Mucosa of stomach (tissue), 1 donor: Measurements from ENCODE around the gene MACROD2.
"Not testable (repeated sequence)": the region's sequence is repeated elsewhere in the genome, so short reads cannot be mapped to it uniquely, and the experiment has no call there.

ENCODE experiments used
- H3K27me3 ChIP-seq: one replicate; pipeline ENCODE4 v1.7.0; 2013; ENCODE audit warnings: mild to moderate bottlenecking, low read length; ENCODE audit not compliant: control insufficient read depth, insufficient read depth
- H3K36me3 ChIP-seq: one replicate; pipeline ENCODE4 v1.7.0; 2013; ENCODE audit warnings: low read length; ENCODE audit not compliant: control insufficient read depth, insufficient read depth
- H3K4me1 ChIP-seq: one replicate; pipeline ENCODE4 v1.7.0; 2013; ENCODE audit warnings: mild to moderate bottlenecking, low read length; ENCODE audit not compliant: control insufficient read depth, insufficient read depth
- H3K4me3 ChIP-seq: one replicate; pipeline ENCODE4 v1.7.0; 2013; ENCODE audit warnings: low read length
- H3K9ac ChIP-seq: one replicate; pipeline ENCODE4 v1.7.0; 2013; ENCODE audit warnings: mild to moderate bottlenecking, low read length, moderate library complexity
- H3K9me3 ChIP-seq: one replicate; pipeline ENCODE4 v1.7.0; 2013; ENCODE audit warnings: mild to moderate bottlenecking, low read length, moderate library complexity; ENCODE audit not compliant: control insufficient read depth
- donor health status: Pancreatic carcinoma.

Gene MACROD2

DNA sequence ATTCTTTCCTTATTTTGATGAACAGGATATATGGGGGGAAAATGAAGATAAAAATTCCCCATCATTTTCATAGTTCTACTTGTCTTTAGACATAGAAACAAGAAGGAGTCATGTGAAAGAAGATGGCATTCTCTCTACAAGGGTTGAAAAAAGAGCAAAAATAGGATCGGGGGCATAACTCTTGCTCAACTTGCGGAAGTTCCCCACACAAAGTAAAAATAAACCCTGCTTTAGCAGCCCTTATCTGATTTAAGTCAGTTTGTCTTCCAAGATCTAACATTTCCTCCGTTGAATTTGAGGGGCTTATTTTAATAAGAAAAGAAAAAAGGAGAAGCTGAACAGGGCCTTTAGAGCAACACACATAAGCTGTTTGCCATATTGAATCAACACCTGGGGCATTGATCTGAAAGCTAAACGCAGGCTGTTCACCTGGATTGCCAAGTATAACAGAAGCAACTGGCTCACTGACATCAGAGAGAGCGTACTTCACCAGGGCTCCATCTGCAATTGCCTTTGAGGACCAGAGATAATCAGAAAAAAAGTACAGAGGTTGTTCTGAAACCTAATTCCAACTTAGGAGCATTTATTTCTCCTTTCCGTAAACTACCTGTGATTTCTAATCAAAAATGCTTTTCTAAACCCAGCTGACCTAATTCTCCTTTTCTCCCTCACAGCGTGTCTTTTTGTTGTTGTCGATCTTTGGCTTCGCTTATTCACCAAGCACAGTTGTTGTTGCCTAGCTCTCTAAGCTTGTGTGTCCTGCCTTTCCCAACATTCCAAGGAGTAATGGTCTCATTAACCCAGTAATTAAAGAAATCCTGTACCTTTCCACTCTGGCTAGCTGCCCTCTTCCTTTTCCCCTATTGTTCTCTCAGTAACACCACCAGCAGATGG, 2010.0 kb downstream of the MACROD2 start:
- Histone ChIP-seq H3K27me3 (no peaks in the 10 kb centered on the region), H3K36me3 (no peaks in the 10 kb centered on the region), H3K4me3 (no peak overlapping the region), H3K9me3 (no peaks in the 10 kb centered on the region), H3K4me1 (peaks cover 7% of the 10 kb centered on the region), H3K9ac (no peak overlapping the region)

DNA sequence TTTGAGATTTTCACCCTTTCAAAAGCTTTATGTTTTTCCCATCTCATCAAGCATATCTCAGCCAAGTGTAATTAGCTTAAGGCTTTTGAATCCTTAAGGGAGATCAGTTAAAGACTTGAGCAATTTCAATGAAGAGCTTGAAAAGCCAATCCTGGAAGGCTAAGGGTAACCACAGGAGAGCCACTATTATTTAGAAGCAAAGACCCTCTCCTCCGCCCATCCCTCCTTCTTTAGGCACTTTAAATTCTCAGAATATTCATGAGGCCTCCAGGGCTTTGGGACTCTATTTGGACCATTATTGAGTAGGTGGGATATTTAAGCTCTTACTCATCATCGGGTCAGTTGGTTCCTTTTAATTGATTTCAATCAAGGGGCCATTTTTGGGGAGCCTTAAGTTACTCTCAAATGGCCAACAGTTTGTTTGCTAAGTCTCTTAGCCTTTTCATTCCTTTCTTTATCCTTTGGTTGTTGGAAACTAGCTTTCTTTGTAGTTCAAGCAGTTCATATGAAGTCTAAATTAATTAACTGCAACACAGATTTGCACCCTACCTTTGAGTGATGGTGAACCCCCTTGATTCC, 2010.7 kb downstream of the MACROD2 start:
- Histone ChIP-seq H3K4me1 (peaks cover 7% of the 10 kb centered on the region), H3K27me3 (no peaks in the 10 kb centered on the region), H3K36me3 (no peaks in the 10 kb centered on the region), H3K9me3 (no peaks in the 10 kb centered on the region), H3K9ac (no peak overlapping the region), H3K4me3 (no peak overlapping the region)

DNA sequence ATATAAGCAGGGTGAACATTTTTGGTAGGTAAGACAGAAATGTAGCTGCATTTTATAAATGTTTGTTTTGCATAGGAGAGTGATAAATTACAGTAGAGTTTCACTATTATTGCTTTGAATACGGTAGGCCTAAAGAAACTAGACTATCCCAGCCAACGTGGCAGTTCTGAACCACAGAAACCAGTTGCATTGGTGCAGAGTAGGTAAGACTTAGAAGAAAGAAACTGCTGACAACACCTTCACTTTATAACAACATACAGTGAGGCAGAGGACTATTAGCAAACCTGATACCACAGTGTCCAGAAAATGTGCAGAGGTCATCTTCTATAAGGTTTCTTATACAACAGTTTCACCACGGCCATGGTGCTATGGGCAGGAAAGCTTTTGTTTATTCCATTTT, 2011.8 kb downstream of the MACROD2 start:
- Histone ChIP-seq H3K36me3 (no peaks in the 10 kb centered on the region), H3K9me3 (no peaks in the 10 kb centered on the region), H3K4me1 (peaks cover 7% of the 10 kb centered on the region), H3K9ac (no peak overlapping the region), H3K27me3 (no peaks in the 10 kb centered on the region), H3K4me3 (no peak overlapping the region)

DNA sequence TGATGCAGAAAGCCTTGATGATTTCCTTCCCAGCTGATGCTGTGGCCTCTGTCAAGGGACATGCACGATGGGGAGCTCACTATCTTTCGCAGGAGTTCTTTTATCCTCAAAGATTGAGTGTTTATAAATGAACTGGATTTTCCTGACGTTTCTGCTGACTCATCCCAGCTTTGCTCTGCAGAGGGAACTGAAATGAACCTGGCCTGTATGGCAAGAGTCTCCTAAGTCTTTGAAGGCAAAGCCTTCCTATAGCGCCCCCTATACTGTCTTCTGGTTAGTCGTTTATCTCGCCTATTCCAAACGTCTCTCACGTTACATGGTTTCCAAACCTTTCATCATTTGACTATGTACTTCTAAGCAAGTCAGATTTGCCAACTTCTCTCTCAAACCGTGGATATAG, 2012.6 kb downstream of the MACROD2 start:
- no peak overlapping the region for H3K9ac ChIP-seq
- no peak overlapping the region for H3K4me3 ChIP-seq
- H3K9me3 ChIP-seq: no peaks in the 10 kb centered on the region
- no peaks in the 10 kb centered on the region for H3K36me3 ChIP-seq
- H3K4me1 ChIP-seq: peaks cover 7% of the 10 kb centered on the region
- H3K27me3 ChIP-seq: no peaks in the 10 kb centered on the region

DNA sequence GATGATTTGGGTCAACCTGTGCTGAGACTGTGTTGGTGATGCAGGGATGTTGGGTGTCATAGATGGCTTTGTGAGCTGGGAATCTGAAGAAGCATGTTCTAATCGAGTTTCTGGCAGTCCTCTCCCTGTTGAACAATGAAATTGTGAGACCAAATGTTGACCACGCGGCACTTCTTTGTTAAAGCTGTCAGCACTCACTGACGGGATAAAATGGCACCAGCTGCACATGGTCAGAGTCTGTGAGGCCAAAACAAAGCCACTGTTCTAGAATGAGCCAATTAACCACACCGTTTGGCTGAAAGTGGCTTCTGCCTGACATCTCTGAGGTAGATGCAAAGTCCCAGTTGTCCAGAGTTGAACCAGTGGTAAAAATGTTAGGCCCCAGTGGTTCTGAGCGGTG, 2015.7 kb downstream of the MACROD2 start:
- no peaks in the 10 kb centered on the region for H3K36me3 ChIP-seq
- H3K27me3 ChIP-seq: no peaks in the 10 kb centered on the region
- H3K4me3 ChIP-seq: no peak overlapping the region
- H3K9me3 ChIP-seq: no peaks in the 10 kb centered on the region
- no peaks in the 10 kb centered on the region for H3K4me1 ChIP-seq
- no peak overlapping the region for H3K9ac ChIP-seq

DNA sequence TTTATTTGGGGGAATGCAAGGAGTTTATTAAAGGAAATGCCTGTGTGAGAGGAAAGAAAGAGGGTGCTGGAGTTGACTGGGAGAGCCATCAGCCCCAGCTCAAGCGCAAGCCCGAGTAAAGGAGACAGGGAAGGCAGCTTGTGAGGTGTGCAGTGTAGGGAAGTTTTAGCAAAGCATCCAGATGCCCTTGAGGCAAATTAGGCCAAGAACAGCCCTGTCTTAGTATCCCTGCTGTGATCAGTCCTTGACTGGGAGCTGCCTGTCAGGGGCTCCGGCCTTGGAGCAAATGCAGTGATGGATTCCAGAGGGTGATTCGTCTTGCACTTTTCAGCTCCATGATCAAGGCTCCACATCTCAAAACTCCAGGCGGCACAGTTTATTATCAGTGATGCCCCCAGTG, 2016.2 kb downstream of the MACROD2 start:
- Histone ChIP-seq H3K36me3 (no peaks in the 10 kb centered on the region), H3K9me3 (no peaks in the 10 kb centered on the region), H3K9ac (no peak overlapping the region), H3K4me1 (no peaks in the 10 kb centered on the region), H3K27me3 (no peaks in the 10 kb centered on the region), H3K4me3 (no peak overlapping the region)

DNA sequence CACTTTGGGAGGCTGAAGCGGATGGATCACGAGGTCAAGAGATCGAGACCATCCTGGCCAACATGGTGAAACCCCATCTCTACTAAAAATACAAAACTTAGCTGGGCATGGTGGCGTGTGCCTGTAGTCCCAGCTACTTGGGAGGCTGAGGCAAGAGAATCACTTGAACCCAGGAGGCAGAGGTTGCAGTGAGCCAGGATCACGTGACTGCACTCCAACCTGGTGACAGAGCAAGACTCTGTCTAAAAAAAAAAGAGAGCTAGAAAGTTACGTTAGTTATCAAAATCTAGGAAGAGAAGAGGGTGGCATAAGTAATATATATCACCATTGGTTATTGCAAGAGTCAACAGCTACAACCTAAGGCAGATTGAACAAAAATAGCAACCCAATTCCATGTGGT, 2017.6 kb downstream of the MACROD2 start:
- not testable (repeated sequence) for H3K9ac ChIP-seq, H3K9me3 ChIP-seq, H3K36me3 ChIP-seq, H3K27me3 ChIP-seq, H3K4me1 ChIP-seq, H3K4me3 ChIP-seq

DNA sequence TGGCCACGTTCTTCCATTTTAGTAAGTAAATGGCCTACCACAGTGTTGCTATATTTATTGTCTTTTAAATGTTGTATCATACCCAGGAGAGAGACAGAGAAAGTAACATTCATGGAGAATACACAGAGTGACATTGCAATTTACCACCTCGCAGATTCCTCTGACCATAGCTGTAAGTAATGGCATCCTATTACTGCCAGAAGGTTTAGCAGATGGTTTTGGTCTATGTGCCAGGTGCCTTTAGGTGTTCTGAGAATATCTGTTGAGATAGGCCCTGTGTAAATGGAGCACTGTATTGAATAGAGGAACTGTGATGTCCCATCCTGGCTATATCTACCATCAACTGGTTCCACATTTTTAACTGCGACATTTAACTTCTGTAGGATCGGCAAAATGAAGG, 2018.3 kb downstream of the MACROD2 start:
- Histone ChIP-seq H3K36me3 (no peaks in the 10 kb centered on the region), H3K4me1 (no peaks in the 10 kb centered on the region), H3K9me3 (no peaks in the 10 kb centered on the region), H3K27me3 (no peaks in the 10 kb centered on the region), H3K4me3 (no peak overlapping the region), H3K9ac (no peak overlapping the region)

DNA sequence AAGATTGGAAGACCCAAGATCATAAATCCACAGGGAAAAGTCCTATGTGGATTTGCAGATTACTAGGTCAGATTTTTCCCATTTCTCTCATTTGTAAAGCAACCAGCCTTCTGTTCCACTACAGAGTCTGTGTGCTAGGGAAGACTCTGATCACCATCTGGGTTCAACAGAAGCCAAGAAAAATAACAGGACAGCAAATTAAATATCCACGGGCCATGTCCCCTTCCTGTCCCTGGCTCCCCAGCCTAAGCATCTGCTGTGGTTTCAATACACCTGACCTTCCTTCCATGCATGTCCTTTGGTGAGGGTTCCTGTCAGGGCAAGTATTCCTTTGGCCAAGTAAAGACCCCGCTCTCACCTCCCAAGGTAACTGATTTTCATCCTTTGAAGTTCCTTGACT, 2019.1 kb downstream of the MACROD2 start:
- H3K4me3 ChIP-seq: no peak overlapping the region
- H3K36me3 ChIP-seq: no peaks in the 10 kb centered on the region
- no peaks in the 10 kb centered on the region for H3K9me3 ChIP-seq
- H3K27me3 ChIP-seq: no peaks in the 10 kb centered on the region
- no peaks in the 10 kb centered on the region for H3K4me1 ChIP-seq
- no peak overlapping the region for H3K9ac ChIP-seq

DNA sequence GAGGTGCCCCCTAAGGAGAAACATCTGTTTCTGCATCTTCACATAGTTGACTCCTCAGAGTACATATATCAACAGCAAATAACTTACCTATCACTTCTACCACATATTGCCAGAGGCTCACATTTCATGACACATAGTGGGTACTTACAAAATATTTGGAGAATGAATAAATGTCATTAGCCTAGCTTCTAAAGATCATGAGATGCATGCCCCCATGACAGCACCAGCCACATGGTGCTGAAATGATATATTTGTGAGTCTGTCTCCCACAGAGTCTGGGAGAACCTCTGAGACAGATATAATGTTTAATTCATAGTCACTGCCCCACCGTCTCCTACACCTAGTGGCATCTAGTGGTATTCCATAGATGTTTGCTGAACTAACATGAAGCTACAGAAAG, 2022.3 kb downstream of the MACROD2 start:
- H3K36me3 ChIP-seq: no peaks in the 10 kb centered on the region
- H3K9ac ChIP-seq: no peak overlapping the region
- no peaks in the 10 kb centered on the region for H3K27me3 ChIP-seq
- no peaks in the 10 kb centered on the region for H3K9me3 ChIP-seq
- H3K4me3 ChIP-seq: no peak overlapping the region
- no peaks in the 10 kb centered on the region for H3K4me1 ChIP-seq

DNA sequence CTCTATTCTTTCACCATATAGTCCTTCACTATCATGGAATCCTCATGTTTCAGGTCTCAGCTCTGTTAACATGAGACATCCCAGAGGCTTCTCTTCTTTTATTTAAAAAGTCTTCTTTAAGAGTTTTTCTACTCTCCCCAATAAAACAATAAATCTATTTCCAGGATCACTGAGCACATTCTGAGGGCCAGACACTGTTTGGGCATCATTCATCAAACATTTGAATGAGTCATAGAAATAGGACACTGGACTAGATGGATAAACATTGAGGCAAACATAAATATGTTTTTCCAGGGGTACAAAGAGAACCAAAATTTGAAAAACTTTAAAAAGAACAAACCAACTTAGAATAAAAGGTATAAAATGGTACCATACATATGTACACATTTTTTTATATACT, 2023.6 kb downstream of the MACROD2 start:
- Histone ChIP-seq H3K4me1 (no peaks in the 10 kb centered on the region), H3K27me3 (no peaks in the 10 kb centered on the region), H3K9ac (no peak overlapping the region), H3K36me3 (no peaks in the 10 kb centered on the region), H3K9me3 (no peaks in the 10 kb centered on the region), H3K4me3 (no peak overlapping the region)

DNA sequence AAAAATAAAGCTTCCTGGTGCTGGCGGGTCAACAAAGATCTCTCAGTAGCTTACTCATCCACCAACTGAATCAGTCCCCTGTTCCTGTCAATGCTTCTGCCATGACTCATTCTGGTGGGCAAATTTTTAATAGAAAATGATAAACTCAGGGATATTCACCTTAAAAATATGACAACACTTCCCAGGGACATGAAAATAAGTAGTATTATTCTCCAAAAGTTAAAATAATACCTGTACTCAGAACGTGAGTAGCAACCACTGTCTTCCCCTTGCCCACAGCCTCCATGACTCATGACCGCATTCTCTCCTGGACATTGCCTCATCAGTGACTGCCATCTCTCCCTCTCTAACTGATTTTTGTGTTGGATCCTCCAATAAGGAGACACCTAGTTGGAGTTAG, 2025.7 kb downstream of the MACROD2 start:
- Histone ChIP-seq H3K27me3 (no peaks in the 10 kb centered on the region), H3K4me1 (no peaks in the 10 kb centered on the region), H3K9me3 (no peaks in the 10 kb centered on the region), H3K9ac (no peak overlapping the region), H3K36me3 (no peaks in the 10 kb centered on the region), H3K4me3 (no peak overlapping the region)
